ENCODE measurements around the gene C6orf15.

Gene C6orf15

DNA sequence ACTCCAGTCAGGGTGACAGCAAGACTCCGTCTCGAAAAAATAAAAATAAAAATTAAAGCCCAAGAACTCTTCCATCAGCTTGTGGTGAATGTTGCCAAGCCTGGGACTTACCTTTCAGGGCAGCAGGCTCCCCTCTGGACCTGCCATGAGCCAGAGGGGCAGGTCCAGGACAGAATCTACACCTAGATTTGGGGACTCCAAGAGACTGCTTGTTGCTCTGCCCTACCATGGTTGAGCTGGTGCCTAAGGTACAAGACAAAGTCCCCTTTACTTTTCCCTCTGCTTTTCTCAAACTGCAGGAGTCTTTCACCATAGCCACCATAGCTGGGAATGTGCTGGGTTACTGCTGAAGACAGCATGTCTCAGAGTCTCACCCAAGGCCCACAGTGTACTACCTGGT lies 9.2 kb downstream of the C6orf15 start:
- no peak for DNase-seq (ENCODE audit: low read depth, low spot score)
- Histone ChIP-seq H3K27ac (ENCODE audit: low read length) (no peak overlapping the region), H3K9me3 (ENCODE audit: control insufficient read depth, insufficient read depth, low read length) (no peaks in the 10 kb centered on the region), H3K27me3 (ENCODE audit: control insufficient read depth, insufficient read depth, low read length) (no peaks in the 10 kb centered on the region), H3K36me3 (ENCODE audit: control insufficient read depth, insufficient read depth, low read length) (no peaks in the 10 kb centered on the region), H3K4me3 (ENCODE audit: low read length) (no peak overlapping the region), H3K4me1 (ENCODE audit: control insufficient read depth, insufficient read depth, low read length) (no peaks in the 10 kb centered on the region)
- WGBS (ENCODE audit: insufficient coverage, insufficient read length), result no CpG with 5 or more reads among the region's 2 CpGs

DNA sequence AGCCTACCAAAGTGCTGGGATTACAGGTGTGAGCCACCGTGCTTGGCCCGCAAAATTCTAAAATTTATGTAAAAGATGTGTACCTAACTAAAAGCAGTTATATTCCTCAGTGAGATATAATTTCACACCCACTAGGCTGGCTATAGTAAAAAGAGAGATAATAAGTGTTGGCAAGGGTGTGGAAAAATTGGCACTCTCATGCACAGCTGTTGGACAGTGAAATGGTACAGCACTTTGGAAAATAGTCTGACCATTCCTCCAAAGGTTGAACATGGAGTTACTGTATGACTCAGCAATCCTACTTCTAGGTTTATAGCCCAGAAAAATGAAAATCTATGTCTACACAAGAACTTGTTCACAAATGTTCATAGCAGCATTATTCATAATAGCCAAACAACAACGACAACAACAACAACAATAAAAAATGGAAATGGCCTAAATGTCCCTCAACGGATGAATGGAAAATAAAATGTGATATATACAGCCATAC lies 13.9 kb downstream of the C6orf15 start:
- WGBS (ENCODE audit: insufficient coverage, insufficient read length), result no CpG with 5 or more reads among the region's 4 CpGs
- H3K4me3 ChIP-seq (ENCODE audit: low read length), result no peak overlapping the region
- no peak overlapping the region for H3K27ac ChIP-seq (ENCODE audit: low read length)
- H3K27me3 ChIP-seq (ENCODE audit: control insufficient read depth, insufficient read depth, low read length), result no peaks in the 10 kb centered on the region
- peaks cover 2% of the 10 kb centered on the region; the same call in 1 of the 2 replicates for H3K4me1 ChIP-seq (ENCODE audit: control insufficient read depth, insufficient read depth, low read length)
- no peak for DNase-seq (ENCODE audit: low read depth, low spot score)
- no peaks in the 10 kb centered on the region for H3K36me3 ChIP-seq (ENCODE audit: control insufficient read depth, insufficient read depth, low read length)
- no peaks in the 10 kb centered on the region for H3K9me3 ChIP-seq (ENCODE audit: control insufficient read depth, insufficient read depth, low read length)

DNA sequence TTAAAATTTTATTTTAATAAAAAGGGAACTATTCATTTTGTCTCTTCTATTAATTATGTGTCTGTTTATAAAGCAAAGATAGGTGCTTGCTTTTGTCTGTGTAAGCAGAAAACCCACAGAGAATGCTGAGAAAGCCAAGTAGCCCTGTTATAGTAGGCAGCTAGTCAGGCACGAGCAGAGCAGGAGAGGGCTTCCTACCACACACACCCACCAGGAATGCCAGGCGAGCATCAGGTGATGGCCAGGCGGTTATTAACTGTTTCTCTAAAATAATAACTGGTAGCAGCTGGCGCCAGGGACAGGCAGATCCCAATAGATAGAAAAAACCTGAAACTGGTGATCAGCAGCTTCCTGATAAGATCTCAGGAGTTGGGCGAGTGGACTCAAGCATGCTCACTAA lies 15.7 kb downstream of the C6orf15 start:
- no CpG with 5 or more reads among the region's 5 CpGs for WGBS (ENCODE audit: insufficient coverage, insufficient read length)
- Histone ChIP-seq H3K4me1 (ENCODE audit: control insufficient read depth, insufficient read depth, low read length) (peaks cover 2% of the 10 kb centered on the region; the same call in 1 of the 2 replicates), H3K27ac (ENCODE audit: low read length) (no peak overlapping the region), H3K9me3 (ENCODE audit: control insufficient read depth, insufficient read depth, low read length) (no peaks in the 10 kb centered on the region), H3K27me3 (ENCODE audit: control insufficient read depth, insufficient read depth, low read length) (no peaks in the 10 kb centered on the region), H3K4me3 (ENCODE audit: low read length) (no peak overlapping the region), H3K36me3 (ENCODE audit: control insufficient read depth, insufficient read depth, low read length) (no peaks in the 10 kb centered on the region)
- no peak for DNase-seq (ENCODE audit: low read depth, low spot score)

DNA sequence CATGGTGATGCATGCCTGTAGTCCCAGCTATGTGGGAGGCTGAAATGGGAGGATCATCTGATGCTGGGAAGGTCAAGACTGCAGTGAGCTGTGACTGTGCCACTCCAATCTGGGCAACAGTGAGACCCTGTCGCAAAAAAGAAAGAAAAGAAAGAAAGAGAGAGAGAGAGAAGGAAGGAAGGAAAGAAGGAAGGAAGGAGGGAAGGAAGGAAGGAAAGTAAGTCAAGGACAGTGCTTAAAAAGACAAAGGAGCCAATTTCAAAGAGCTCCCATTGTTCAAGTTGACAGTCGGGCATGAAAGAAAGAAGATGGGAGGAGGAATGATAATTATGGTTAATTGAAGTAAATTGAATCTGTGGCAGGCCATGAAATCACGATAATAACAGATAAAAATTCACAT lies 16.2 kb downstream of the C6orf15 start:
- no peaks in the 10 kb centered on the region for H3K27me3 ChIP-seq (ENCODE audit: control insufficient read depth, insufficient read depth, low read length)
- H3K4me1 ChIP-seq (ENCODE audit: control insufficient read depth, insufficient read depth, low read length), result peaks cover 2% of the 10 kb centered on the region; the same call in 1 of the 2 replicates
- no peaks in the 10 kb centered on the region for H3K9me3 ChIP-seq (ENCODE audit: control insufficient read depth, insufficient read depth, low read length)
- WGBS (ENCODE audit: insufficient coverage, insufficient read length), result 100% methylated on average over 1 of the region's 3 CpGs
- H3K36me3 ChIP-seq (ENCODE audit: control insufficient read depth, insufficient read depth, low read length), result no peaks in the 10 kb centered on the region
- no peak for DNase-seq (ENCODE audit: low read depth, low spot score)
- no peak overlapping the region for H3K4me3 ChIP-seq (ENCODE audit: low read length)
- no peak overlapping the region for H3K27ac ChIP-seq (ENCODE audit: low read length)

DNA sequence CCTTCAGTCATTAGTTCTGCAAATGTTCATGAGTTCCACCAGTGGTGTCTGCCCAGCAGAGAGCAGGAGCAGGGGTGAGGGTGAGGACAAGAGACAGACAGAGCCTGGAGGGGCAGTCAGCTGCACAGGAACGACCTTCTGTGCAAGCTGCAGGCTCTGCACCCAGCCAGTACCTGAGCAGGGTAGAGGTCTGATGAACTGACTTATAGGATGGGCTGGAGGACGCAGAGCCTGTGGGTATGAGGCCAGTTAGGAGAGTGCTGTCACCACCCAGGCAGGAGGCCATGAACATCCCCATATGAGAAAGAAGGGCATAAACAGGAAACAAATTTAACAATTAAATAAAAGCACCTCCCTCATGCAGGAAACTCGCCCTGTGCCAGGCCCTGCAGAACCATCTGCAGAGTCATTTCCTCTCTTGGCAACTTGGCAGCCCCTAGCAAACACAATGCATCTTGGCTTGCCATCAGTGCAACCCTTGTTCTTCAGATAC lies 17.9 kb downstream of the C6orf15 start:
- no CpG with 5 or more reads among the region's 3 CpGs for WGBS (ENCODE audit: insufficient coverage, insufficient read length)
- Histone ChIP-seq H3K27ac (ENCODE audit: low read length) (no peak overlapping the region), H3K4me1 (ENCODE audit: control insufficient read depth, insufficient read depth, low read length) (peaks cover 2% of the 10 kb centered on the region; the same call in 1 of the 2 replicates), H3K27me3 (ENCODE audit: control insufficient read depth, insufficient read depth, low read length) (no peaks in the 10 kb centered on the region), H3K9me3 (ENCODE audit: control insufficient read depth, insufficient read depth, low read length) (no peaks in the 10 kb centered on the region), H3K36me3 (ENCODE audit: control insufficient read depth, insufficient read depth, low read length) (no peaks in the 10 kb centered on the region), H3K4me3 (ENCODE audit: low read length) (no peak overlapping the region)
- DNase-seq (ENCODE audit: low read depth, low spot score), result no peak

DNA sequence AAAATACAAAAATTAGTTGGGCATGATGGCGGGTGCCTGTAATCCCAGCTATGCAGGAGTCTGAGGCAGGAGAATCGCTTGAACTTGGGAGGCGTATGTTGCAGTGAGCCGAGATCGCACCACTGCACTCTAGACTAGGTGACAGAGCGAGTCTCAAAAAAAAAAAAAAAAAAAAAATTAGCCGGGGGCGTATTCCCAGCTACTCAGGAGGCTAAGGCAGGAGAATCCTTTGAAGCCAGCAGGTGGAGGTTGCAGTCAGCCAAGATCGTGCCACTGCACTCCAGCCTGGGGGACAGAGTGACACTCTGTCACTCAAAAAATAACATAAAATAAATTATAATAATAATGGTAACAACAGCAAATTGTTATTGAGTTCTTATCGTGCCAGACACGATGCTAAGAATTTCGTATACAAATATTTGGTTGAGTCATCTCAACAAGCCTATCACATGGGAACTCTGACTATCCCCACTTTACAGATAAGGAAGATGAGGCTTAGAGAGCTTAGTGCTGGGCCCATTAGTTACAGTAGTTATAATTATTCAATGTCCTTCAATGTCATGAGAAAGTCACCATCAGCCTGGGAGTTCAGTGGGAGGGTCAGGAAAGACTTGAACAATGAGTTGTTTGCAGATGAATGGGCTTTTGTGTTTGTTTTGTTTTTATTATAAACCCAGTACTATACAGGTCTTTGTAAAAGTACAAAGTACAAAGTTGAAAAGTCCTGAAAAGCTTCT lies 19.4 kb downstream of the C6orf15 start:
- no peak for DNase-seq (ENCODE audit: low read depth, low spot score)
- no CpG with 5 or more reads among the region's 12 CpGs for WGBS (ENCODE audit: insufficient coverage, insufficient read length)
- H3K9me3 ChIP-seq (ENCODE audit: control insufficient read depth, insufficient read depth, low read length), result no peaks in the 10 kb centered on the region
- no peaks in the 10 kb centered on the region for H3K27me3 ChIP-seq (ENCODE audit: control insufficient read depth, insufficient read depth, low read length)
- H3K4me3 ChIP-seq (ENCODE audit: low read length), result no peak overlapping the region
- no peak overlapping the region for H3K27ac ChIP-seq (ENCODE audit: low read length)
- peaks cover 2% of the 10 kb centered on the region; the same call in 1 of the 2 replicates for H3K4me1 ChIP-seq (ENCODE audit: control insufficient read depth, insufficient read depth, low read length)
- H3K36me3 ChIP-seq (ENCODE audit: control insufficient read depth, insufficient read depth, low read length), result no peaks in the 10 kb centered on the region

DNA sequence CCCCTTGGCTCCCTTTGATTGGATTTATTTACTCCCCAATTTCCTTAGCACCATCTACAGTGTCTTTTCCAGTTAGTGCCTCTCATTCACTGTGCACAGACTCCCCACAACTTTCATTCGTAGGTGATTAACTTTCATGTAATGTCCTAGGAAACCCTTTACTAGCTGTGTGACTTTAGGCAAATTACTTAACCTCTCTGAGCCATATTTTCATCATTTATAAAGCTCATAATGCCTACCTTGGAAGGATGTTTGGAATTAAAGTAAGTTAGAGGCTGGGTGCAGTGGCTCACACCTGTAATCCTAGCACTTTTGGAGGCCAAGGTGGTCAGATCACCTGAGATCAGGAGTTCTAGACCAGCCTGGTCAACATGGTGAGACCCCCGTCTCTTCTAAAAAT lies 20.1 kb downstream of the C6orf15 start:
- no CpG with 5 or more reads among the region's 2 CpGs for WGBS (ENCODE audit: insufficient coverage, insufficient read length)
- Histone ChIP-seq H3K36me3 (ENCODE audit: control insufficient read depth, insufficient read depth, low read length) (no peaks in the 10 kb centered on the region), H3K4me3 (ENCODE audit: low read length) (no peak overlapping the region), H3K27me3 (ENCODE audit: control insufficient read depth, insufficient read depth, low read length) (no peaks in the 10 kb centered on the region), H3K4me1 (ENCODE audit: control insufficient read depth, insufficient read depth, low read length) (peaks cover 2% of the 10 kb centered on the region; the same call in 1 of the 2 replicates), H3K27ac (ENCODE audit: low read length) (no peak overlapping the region), H3K9me3 (ENCODE audit: control insufficient read depth, insufficient read depth, low read length) (no peaks in the 10 kb centered on the region)
- no peak for DNase-seq (ENCODE audit: low read depth, low spot score)

DNA sequence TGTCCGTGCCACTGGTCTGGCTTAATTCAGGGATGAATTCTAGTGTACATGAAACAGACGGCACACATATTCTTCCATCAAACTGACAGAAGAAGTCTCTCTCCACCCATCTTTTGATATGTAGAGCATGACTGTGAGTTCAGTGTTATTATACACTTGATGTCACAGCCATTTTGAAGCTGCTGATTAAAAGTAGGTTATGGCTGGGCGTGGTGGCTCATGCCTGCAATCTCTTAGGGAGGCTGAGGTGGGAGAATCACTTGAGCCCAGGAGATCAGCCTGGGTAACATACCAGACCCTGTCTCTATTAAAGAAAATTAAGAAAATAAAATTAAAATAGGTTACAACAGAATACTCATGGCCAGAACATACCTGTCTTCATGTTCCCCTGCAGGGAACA lies 20.7 kb downstream of the C6orf15 start:
- Histone ChIP-seq H3K27me3 (ENCODE audit: control insufficient read depth, insufficient read depth, low read length) (no peaks in the 10 kb centered on the region), H3K4me3 (ENCODE audit: low read length) (no peak overlapping the region), H3K4me1 (ENCODE audit: control insufficient read depth, insufficient read depth, low read length) (peaks cover 2% of the 10 kb centered on the region; the same call in 1 of the 2 replicates), H3K9me3 (ENCODE audit: control insufficient read depth, insufficient read depth, low read length) (no peaks in the 10 kb centered on the region), H3K27ac (ENCODE audit: low read length) (no peak overlapping the region), H3K36me3 (ENCODE audit: control insufficient read depth, insufficient read depth, low read length) (no peaks in the 10 kb centered on the region)
- DNase-seq (ENCODE audit: low read depth, low spot score), result no peak
- no CpG with 5 or more reads among the region's 3 CpGs for WGBS (ENCODE audit: insufficient coverage, insufficient read length)

DNA sequence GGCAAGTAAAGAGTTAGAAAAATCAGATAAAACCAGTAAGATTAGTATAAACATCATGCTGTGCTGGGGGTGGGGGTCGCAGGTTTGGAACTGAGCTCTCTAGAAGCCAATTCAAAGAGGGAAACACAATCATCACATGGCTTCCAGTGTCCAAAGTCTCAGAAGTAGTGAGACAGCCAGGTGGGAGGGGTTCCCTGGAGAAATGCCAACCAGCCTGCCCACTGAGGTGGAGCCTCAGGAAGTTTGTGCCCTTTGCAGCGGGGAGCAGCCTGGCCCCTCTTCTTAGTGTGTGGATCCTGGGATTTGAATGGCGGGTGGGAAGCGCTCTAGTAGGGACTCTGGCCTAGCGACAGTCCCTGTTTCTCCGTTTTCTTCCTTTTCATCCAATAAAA lies 21.4 kb downstream of the C6orf15 start:
- no peak overlapping the region for H3K4me3 ChIP-seq (ENCODE audit: low read length)
- H3K36me3 ChIP-seq (ENCODE audit: control insufficient read depth, insufficient read depth, low read length), result no peaks in the 10 kb centered on the region
- H3K9me3 ChIP-seq (ENCODE audit: control insufficient read depth, insufficient read depth, low read length), result no peaks in the 10 kb centered on the region
- H3K4me1 ChIP-seq (ENCODE audit: control insufficient read depth, insufficient read depth, low read length), result peaks cover 2% of the 10 kb centered on the region; the same call in 1 of the 2 replicates
- no peak overlapping the region for H3K27ac ChIP-seq (ENCODE audit: low read length)
- WGBS (ENCODE audit: insufficient coverage, insufficient read length), result no CpG with 5 or more reads among the region's 6 CpGs
- H3K27me3 ChIP-seq (ENCODE audit: control insufficient read depth, insufficient read depth, low read length), result no peaks in the 10 kb centered on the region
- DNase-seq (ENCODE audit: low read depth, low spot score), result no peak

DNA sequence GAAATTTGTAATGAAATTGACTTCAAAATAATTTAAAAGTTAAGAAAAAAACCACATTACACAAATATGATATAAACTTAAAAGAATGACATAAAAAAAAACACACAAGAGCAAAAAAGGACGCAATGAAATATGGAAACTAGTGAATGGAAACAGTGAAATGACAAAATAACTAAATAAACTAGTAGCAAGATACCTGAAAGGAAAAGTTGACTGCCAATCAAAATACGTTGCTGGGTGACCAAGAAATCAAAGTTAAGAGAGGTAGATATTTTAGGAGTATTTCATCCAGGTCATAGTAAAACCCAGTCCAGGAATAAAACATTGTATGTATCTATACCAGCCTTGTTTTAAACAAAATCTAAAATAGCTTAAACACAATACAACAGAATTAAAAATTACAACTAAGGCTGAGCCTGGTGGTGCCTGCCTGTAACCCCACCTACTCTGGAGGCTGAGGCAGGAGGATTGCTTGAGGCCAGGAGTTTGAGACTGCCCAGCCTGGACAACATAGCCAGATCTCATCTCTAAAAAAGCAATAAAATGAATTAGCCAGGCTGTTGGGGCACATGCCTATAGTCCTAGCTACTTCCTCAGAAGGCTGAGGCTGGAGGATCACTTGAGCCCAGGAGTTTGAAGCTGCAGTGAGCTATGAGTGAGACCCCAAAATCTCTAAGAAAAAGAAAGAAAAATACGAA lies 22.0 kb downstream of the C6orf15 start:
- no CpG with 5 or more reads among the region's 3 CpGs for WGBS (ENCODE audit: insufficient coverage, insufficient read length)

More for the DNA sequence above, 22.0 kb downstream of the C6orf15 start:
- Histone ChIP-seq H3K27ac (ENCODE audit: low read length) (no peak overlapping the region), H3K4me3 (ENCODE audit: low read length) (no peak overlapping the region), H3K4me1 (ENCODE audit: control insufficient read depth, insufficient read depth, low read length) (peaks cover 2% of the 10 kb centered on the region; the same call in 1 of the 2 replicates), H3K27me3 (ENCODE audit: control insufficient read depth, insufficient read depth, low read length) (no peaks in the 10 kb centered on the region), H3K36me3 (ENCODE audit: control insufficient read depth, insufficient read depth, low read length) (no peaks in the 10 kb centered on the region), H3K9me3 (ENCODE audit: control insufficient read depth, insufficient read depth, low read length) (no peaks in the 10 kb centered on the region)
- no peak for DNase-seq (ENCODE audit: low read depth, low spot score)
